Choroid plexus epithelial cell (primary cell): ENCODE data around the gene RSL24D1.

Source experiments
- DNase-seq: peaks from one replicate; pipeline ENCODE4 v3.0.0-alpha.2; 2010; ENCODE audit warnings: low read depth
- H3K4me3 ChIP-seq: 2 replicates; pipeline ENCODE4 v1.5.1; 2011; ENCODE audit warnings: low read depth, mild to moderate bottlenecking, control low read depth, low read length, moderate library complexity
- TF ChIP-seq, protein P1 (sequence below): conservative IDR thresholded peaks from 2 replicates; pipeline ENCODE4 v1.5.1; 2011; ENCODE audit warnings: low read depth, mild to moderate bottlenecking, control low read depth, inconsistent platforms, low read length, moderate library complexity

Gene RSL24D1

DNA sequence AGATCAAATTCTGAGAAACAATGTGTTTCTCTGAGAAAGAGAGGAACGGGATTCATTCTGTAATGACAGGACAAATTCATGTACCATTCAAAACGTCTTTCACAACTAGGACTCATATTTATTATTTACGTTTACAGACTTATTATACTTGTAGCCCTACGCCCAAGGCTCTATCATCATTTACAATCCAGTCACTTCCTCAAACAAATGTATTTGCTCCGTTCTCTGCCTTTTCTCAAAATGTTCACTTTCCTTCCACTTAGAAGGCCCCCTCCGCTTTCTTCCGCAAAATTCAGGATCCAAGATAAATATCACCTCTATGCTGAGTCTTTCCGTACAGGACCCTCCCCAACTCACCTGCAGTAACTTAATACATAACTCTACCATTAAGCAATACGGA, 745 bp downstream of the RSL24D1 start:
- H3K4me3 ChIP-seq = peak overlapping the region; percentile 96
- TF ChIP-seq, protein P1, sequence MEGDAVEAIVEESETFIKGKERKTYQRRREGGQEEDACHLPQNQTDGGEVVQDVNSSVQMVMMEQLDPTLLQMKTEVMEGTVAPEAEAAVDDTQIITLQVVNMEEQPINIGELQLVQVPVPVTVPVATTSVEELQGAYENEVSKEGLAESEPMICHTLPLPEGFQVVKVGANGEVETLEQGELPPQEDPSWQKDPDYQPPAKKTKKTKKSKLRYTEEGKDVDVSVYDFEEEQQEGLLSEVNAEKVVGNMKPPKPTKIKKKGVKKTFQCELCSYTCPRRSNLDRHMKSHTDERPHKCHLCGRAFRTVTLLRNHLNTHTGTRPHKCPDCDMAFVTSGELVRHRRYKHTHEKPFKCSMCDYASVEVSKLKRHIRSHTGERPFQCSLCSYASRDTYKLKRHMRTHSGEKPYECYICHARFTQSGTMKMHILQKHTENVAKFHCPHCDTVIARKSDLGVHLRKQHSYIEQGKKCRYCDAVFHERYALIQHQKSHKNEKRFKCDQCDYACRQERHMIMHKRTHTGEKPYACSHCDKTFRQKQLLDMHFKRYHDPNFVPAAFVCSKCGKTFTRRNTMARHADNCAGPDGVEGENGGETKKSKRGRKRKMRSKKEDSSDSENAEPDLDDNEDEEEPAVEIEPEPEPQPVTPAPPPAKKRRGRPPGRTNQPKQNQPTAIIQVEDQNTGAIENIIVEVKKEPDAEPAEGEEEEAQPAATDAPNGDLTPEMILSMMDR = no peak
- DNase-seq = peak; percentile 14

DNA sequence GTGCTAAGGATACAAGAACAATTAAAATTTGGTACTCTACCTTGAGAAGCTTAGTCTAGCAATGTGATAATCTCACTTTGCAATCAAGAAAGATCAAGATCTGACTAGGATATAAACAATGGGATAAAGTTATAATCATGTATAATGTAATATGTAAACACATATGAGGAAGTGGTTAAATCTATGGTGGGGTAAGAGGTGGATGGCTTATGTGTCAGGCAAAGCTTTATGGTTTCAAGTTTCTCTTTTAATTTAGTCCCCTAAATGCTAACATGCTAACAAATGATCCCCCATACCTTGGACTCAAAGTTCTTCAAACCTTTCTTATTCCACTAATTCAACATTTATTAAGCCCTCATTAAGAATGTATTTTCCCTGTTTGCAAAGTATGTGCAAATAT, 2.5 kb downstream of the RSL24D1 start:
- TF ChIP-seq, protein P1 = no peak
- H3K4me3 ChIP-seq = no peak overlapping the region
- DNase-seq = peak; percentile 5

DNA sequence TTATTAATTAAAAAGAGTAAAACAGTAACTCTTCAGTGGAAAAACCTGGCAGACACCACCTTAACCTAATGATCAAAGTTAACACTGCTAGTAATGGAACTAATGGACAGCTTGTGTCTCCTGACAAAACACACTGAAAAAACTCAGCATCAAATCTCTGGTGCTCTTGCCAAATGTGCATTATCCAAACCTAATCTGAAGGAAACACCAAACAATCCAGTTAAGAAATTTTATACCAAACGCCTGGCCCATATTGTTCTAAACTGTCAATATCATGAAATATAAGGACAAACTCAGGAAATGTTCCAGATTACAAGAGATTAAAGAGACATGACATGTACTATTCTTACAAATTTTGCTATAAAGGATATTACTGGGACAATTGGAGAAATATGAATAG, 10.4 kb downstream of the RSL24D1 start:
- TF ChIP-seq, protein P1 = no peak
- H3K4me3 ChIP-seq = no peak overlapping the region
- DNase-seq = no peak

DNA sequence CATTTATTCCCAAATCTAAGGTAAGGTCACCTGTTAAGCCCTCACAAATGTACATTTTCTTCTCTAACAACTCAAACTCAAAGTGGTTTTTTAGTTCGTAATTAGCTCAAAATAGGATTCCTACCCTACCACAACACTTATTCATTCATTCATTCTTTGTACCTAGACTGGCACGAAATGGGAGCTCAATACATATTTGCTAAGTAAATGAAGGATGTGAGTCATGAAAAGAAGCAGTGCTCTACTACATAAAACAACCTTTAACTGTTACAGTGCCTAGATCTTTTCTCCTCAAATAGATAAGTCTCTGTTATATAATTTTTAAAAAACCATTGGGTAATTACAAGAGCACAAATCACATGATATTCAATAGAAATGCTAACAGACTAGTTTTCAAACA, 13.1 kb downstream of the RSL24D1 start:
- TF ChIP-seq, protein P1 = no peak
- no peak for DNase-seq
- no peak overlapping the region for H3K4me3 ChIP-seq

DNA sequence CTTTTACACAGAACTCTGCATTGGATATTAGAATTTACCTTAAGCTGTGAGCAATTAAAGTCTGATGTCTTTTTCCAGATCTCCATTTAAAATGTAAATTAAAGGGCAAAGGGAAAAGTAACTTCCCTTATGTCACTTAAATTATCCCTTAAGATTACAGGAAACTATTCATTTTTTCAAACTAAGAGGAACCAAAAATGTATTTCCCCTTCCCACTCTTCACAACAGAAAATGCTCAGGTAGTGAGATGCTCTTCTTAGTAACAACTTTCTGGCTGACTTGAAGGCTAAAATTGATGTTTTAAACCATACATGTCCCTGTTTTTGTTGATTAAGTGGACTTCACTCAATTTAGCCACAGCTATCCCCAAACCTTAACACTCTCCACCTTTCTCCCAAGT, 17.6 kb downstream of the RSL24D1 start:
- H3K4me3 ChIP-seq = no peak overlapping the region
- DNase-seq = no peak
- TF ChIP-seq, protein P1 = no peak

DNA sequence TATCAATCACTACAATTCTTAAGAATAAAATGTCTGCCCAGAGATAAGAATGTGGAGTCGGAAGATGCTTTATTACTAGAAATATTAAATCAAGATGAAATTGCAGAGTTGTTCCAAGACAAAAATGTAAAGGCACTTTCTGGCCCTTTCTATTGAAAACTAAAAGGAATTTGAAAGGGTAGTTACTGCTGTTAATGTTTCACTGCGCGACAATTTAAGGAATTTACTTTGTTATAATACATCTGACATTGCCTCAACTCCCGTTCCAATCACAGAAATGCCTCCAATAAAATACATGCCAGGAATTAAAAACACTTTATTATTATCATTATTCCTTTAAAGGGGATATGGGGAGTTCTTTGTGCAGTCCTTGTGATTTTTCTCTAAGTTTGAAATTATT, 26.4 kb downstream of the RSL24D1 start:
- no peak for DNase-seq
- TF ChIP-seq, protein P1 = no peak
- no peak overlapping the region for H3K4me3 ChIP-seq

DNA sequence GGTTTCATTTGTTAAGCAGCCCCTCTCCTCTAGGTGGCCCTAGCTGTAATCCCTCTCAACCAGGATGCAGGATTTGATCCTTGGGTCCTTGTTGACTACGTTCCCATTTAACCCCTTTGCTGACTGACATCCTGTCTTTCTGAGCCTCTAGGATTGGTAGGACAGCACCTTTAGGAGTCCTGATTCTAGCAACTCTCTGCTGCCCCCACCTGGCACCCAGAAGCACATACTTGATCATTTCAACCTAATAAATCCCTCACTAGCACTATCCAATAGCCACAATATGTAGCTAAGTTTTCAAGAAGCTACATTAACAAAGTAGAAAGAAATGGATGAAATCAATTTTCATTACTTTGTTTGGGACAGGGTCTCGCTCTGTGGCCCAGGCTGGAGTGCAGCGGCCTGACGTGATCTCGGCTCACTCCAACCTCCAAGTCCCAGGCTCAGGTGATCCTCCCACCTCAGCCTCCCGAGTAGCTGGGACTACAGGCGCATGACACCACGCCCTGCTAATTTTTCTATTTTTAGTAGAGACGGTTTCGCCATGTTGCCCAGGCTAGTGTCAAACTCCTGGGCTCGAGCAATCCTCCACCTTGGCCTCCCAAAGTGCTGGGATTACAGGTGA, 28.3 kb downstream of the RSL24D1 start:
- DNase-seq = peak; percentile 84
- TF ChIP-seq, protein P1 = peak; percentile 92
- H3K4me3 ChIP-seq = no peak overlapping the region
